ENCODE measurements around the gene LRFN4. TPM values are rescaled to one million over a fixed set of nuclear protein-coding genes. Genes with fewer than 3 reads are reported as not detected.

Gene LRFN4
- total RNA-seq, 4 donors from 2014 or later: 8.7 to 21.9 (median 13.1) TPM

DNA sequence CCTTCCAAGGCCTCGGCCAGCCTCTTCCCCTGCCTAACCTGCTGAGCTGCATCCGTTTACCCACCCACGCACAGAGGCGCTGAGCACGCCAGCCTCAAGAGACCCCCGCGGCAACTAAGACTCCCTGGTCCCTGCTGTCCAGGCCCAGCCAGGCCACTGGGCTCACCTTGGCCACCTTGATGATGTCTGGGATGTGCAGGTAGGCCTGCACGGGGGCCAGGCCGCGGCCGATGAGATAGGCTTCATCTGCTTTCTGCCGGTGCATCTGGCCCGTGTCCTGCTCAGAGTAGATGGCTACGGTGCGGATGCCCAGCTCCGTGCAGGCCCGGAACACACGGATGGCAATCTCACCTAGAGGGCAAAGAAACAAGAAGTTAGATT, 14.6 kb downstream of the LRFN4 start:
- H3K27ac ChIP-seq (replicated peaks in 1 of 4): no peak overlapping the region
- no peaks in the 10 kb centered on the region for H3K27me3 ChIP-seq
- WGBS: 97% methylated on average over 8 of the region's 18 CpGs
- no peaks in the 10 kb centered on the region for H3K9me3 ChIP-seq
- no peak overlapping the region for H3K4me3 ChIP-seq
- peaks cover 0 to 32% (median 14%) of the 10 kb centered on the region in 4 donors for H3K36me3 ChIP-seq
- no peak for DNase-seq (ENCODE audit: extremely low spot score)
- H3K4me1 ChIP-seq: no peaks in the 10 kb centered on the region
- intact Hi-C loops (cut with DNase I): no loop called here
- TF ChIP-seq EP300 (IDR thresholded peaks at IDR 0.05) (no peak), POLR2A (IDR thresholded peaks at IDR 0.05; ENCODE audit: low read depth) (no peak), POLR2AphosphoS5 (IDR thresholded peaks at IDR 0.05) (no peak)
- TF ChIP-seq, protein P1, sequence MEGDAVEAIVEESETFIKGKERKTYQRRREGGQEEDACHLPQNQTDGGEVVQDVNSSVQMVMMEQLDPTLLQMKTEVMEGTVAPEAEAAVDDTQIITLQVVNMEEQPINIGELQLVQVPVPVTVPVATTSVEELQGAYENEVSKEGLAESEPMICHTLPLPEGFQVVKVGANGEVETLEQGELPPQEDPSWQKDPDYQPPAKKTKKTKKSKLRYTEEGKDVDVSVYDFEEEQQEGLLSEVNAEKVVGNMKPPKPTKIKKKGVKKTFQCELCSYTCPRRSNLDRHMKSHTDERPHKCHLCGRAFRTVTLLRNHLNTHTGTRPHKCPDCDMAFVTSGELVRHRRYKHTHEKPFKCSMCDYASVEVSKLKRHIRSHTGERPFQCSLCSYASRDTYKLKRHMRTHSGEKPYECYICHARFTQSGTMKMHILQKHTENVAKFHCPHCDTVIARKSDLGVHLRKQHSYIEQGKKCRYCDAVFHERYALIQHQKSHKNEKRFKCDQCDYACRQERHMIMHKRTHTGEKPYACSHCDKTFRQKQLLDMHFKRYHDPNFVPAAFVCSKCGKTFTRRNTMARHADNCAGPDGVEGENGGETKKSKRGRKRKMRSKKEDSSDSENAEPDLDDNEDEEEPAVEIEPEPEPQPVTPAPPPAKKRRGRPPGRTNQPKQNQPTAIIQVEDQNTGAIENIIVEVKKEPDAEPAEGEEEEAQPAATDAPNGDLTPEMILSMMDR (IDR thresholded peaks at IDR 0.05): no peak

DNA sequence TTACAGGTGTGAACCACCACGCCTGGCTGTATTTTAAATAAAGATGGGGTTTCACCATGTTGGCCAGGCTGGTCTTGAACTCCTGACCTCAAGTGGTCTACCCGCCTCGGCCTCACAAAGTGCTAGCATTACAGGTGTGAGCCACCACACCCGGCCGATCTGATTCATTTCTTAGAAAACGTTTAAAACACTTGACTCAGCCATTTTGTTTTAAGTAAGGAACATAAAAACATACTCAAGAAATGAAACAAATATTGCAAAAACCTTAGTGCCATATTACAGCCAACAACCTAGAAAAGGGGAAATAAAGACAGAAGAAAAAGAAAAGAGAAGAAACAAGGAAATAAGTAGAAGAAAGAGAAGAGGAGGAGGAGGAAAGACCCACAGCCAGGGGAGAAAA, 17.4 kb downstream of the LRFN4 start:
- DNase-seq (ENCODE audit: extremely low spot score): no peak
- H3K27me3 ChIP-seq: no peaks in the 10 kb centered on the region
- TF ChIP-seq EP300 (IDR thresholded peaks at IDR 0.05) (no peak), POLR2AphosphoS5 (IDR thresholded peaks at IDR 0.05) (no peak), POLR2A (IDR thresholded peaks at IDR 0.05; ENCODE audit: low read depth) (no peak)
- TF ChIP-seq, protein P1 (IDR thresholded peaks at IDR 0.05): no peak
- H3K27ac ChIP-seq (replicated peaks in 1 of 4): no peak overlapping the region
- WGBS: 88% methylated on average over 6 of the region's 6 CpGs
- intact Hi-C loops (cut with DNase I): no loop called here
- H3K4me1 ChIP-seq: peaks cover 0 to 14% (median 11%) of the 10 kb centered on the region in 4 donors
- H3K4me3 ChIP-seq: no peak overlapping the region
- H3K9me3 ChIP-seq: no peaks in the 10 kb centered on the region
- peaks cover 0 to 25% (median 11%) of the 10 kb centered on the region in 4 donors for H3K36me3 ChIP-seq

DNA sequence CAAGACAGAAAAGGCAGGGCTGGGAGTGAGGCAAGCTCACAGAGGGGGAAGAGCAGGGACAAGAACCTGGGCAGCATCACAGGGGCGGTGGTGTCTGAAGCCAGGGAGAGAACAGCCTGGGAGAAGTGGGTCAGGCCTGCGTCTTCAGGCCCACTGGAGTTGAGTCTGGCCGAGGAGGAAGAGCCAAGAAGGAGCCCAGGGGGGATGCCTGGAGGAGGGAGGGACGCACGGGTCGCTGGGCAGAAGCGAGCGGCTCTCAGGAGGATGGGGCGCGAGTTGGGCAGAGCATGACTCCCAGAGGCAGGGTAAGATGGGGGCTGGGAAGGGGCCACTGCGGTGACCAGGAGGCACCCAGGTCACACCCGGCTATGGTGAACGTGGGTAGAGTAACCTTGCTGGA, 18.5 kb downstream of the LRFN4 start:
- no peak overlapping the region for H3K27ac ChIP-seq (replicated peaks in 1 of 4)
- H3K9me3 ChIP-seq: no peaks in the 10 kb centered on the region
- WGBS: 87% methylated on average over 13 of the region's 13 CpGs
- peaks cover 0 to 14% (median 12%) of the 10 kb centered on the region in 4 donors for H3K4me1 ChIP-seq
- H3K4me3 ChIP-seq: no peak overlapping the region
- H3K27me3 ChIP-seq: no peaks in the 10 kb centered on the region
- TF ChIP-seq POLR2A (IDR thresholded peaks at IDR 0.05; ENCODE audit: low read depth) (no peak), POLR2AphosphoS5 (IDR thresholded peaks at IDR 0.05) (no peak), EP300 (IDR thresholded peaks at IDR 0.05) (no peak)
- TF ChIP-seq, protein P1 (IDR thresholded peaks at IDR 0.05): no peak
- intact Hi-C loops (cut with DNase I): no loop called here
- no peak for DNase-seq (ENCODE audit: extremely low spot score)
- peaks cover 0 to 14% (median 7%) of the 10 kb centered on the region in 4 donors for H3K36me3 ChIP-seq

DNA sequence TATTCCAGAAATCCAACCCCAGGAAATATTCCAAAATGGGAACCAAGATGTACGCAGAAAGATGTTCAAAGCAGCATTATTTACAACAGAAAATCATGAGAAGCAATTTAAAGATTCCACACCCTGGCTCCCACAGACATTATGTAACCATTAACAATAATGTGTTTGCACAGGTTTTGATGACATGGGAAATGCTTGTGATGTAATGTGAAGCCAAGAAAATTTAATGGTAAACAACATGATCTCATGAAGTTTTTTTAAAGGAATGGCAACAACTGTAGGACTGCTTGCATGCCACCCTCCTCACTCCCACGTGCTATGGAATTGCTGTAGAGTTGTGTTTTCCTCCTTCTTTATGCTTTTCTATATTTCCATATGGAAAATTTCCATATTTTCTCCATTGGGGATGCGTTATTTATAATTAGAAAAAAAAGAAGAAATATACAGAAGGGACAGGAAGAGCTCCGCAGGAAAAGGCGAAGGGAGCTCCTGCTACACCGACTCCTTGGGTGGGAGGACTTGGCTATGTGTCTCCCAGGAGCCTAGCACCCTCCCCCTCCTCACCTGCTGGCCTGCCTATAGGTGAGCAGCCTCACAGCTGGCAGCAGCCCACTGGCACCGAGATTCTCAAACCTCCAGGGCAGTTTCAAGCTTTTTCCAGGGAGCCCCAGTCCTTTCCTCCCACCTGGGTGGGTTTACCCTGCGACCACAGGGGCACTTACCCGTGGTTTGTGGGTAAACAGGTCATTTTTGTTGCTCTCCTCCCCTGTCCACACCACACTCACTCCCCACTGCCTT, 20.9 kb downstream of the LRFN4 start:
- H3K9me3 ChIP-seq: no peaks in the 10 kb centered on the region
- DNase-seq (ENCODE audit: extremely low spot score): no peak
- no peak overlapping the region for H3K4me3 ChIP-seq
- intact Hi-C loops (cut with DNase I): no loop called here
- TF ChIP-seq, protein P1 (IDR thresholded peaks at IDR 0.05): no peak
- TF ChIP-seq POLR2AphosphoS5 (IDR thresholded peaks at IDR 0.05): no peak
- TF ChIP-seq POLR2A (IDR thresholded peaks at IDR 0.05; ENCODE audit: low read depth): no peak
- no peak for TF ChIP-seq EP300 (IDR thresholded peaks at IDR 0.05)
- peaks cover 0 to 32% (median 24%) of the 10 kb centered on the region in 4 donors for H3K4me1 ChIP-seq
- H3K36me3 ChIP-seq: no peaks in the 10 kb centered on the region
- 86% methylated on average over 9 of the region's 9 CpGs for WGBS
- no peaks in the 10 kb centered on the region for H3K27me3 ChIP-seq
- H3K27ac ChIP-seq (replicated peaks in 1 of 4): no peak overlapping the region
